ENCODE data around the gene APOBEC4. TPM values are rescaled to one million over a fixed set of nuclear protein-coding genes. Genes with fewer than 3 reads are reported as not detected.

Gene APOBEC4, protein sequence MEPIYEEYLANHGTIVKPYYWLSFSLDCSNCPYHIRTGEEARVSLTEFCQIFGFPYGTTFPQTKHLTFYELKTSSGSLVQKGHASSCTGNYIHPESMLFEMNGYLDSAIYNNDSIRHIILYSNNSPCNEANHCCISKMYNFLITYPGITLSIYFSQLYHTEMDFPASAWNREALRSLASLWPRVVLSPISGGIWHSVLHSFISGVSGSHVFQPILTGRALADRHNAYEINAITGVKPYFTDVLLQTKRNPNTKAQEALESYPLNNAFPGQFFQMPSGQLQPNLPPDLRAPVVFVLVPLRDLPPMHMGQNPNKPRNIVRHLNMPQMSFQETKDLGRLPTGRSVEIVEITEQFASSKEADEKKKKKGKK
- total RNA-seq (2021; fragmentation: NEBNext Ultra II Directional; extraction: Animal tissue kit (Norgen Biotek cat#: 25700)), result not detected in 2 replicates
- not detected in 2 replicates for polyA plus RNA-seq (2011; rRNA removed)
- not detected for polyA plus RNA-seq (2011; cell fraction: cytosol; rRNA removed)
- not detected for polyA plus RNA-seq (2011; cell fraction: nucleus; rRNA removed)
- polyA plus RNA-seq (2012, experiment 1 of 2), result not detected in 4 replicates
- polyA plus RNA-seq (2012, experiment 2 of 2), result not detected
- not detected for polyA plus RNA-seq (2013, experiment 1 of 2)
- not detected for polyA plus RNA-seq (2013, experiment 2 of 2)
- polyA minus RNA-seq (2011; rRNA and poly(A)+ RNA removed), result not detected in 2 replicates
- polyA minus RNA-seq (2011; cell fraction: cytosol; rRNA and poly(A)+ RNA removed), result not detected
- not detected for polyA minus RNA-seq (2011; cell fraction: nucleus; rRNA and poly(A)+ RNA removed)
- long read RNA-seq, experiment 1, result 0 reads
- long read RNA-seq, experiment 2, result 0 reads

GRCh38 chr1:183652547-183653461, at the start of gene APOBEC4:
Gene APOBEC4 (minus strand): TSS chr1:183653316. CDS start chr1:183648781, 4,535 bp downstream.
- FAIRE-seq, result peak; percentile 72
- Histone ChIP-seq H4K20me1 (replicated peaks in 1 of 2; ENCODE audit: control insufficient read depth in 1 of 2, insufficient read depth in 2 of 2, low read length in 2 of 2) (no peaks in the 10 kb centered on the region), H3K27ac (ENCODE audit: low read depth, low read length) (no peak within 1 kb of the TSS)

More at GRCh38 chr1:183652547-183653461, at the start of gene APOBEC4:
- H2AFZ ChIP-seq (ENCODE audit: low read length), result no peak within 1 kb of the TSS
- no peak within 1 kb of the TSS for H3K18ac ChIP-seq (ENCODE audit: extremely low read depth, low read length)
- H3K4me3 ChIP-seq (ENCODE audit: extremely low read depth in 1 of 4, insufficient read depth in 2 of 4, low read depth in 3 of 4, low read length in 4 of 4), result no peak within 1 kb of the TSS
- no peak within 1 kb of the TSS for H3K56ac ChIP-seq (replicated peaks; ENCODE audit: insufficient read length, low read depth, low read length)
- WGBS, 2 experiments (ENCODE audit: extremely low coverage in 1 of 2, insufficient coverage in 1 of 2, insufficient read length in 1 of 2, insufficient replicate concordance in 2 of 2, low coverage in 1 of 2, low lambda C conversion rate in 2 of 2, missing lambda C conversion rate in 1 of 2), result 78% methylated on average over 5 of the region's 5 CpGs; no CpG with 5 or more reads in 1 of the 2 experiments
- H4K8ac ChIP-seq (ENCODE audit: extremely low read depth, insufficient read depth, low read length), result no peak within 1 kb of the TSS
- no peak within 1 kb of the TSS for H2BK20ac ChIP-seq (ENCODE audit: low read length)
- no peak for DNase-seq (ENCODE audit: low read depth in 1 of 2, low spot score in 2 of 2)
- H3K9me3 ChIP-seq (ENCODE audit: insufficient read depth in 2 of 2, low read depth in 1 of 2, low read length in 1 of 2), result peaks cover 0 to 2% of the 10 kb centered on the region in 2 experiments; a peak in 1 of 4 replicates
- H2AK5ac ChIP-seq (ENCODE audit: low read depth, low read length), result no peak within 1 kb of the TSS
- no peaks in the 10 kb centered on the region for H3K79me2 ChIP-seq (ENCODE audit: control insufficient read depth in 1 of 2, insufficient read depth in 2 of 2, low read length in 2 of 2)
- H3K4ac ChIP-seq (replicated peaks; ENCODE audit: insufficient read length, low read depth, low read length), result no peak within 1 kb of the TSS
- H2BK12ac ChIP-seq (ENCODE audit: low read depth, low read length), result no peak within 1 kb of the TSS
- no peaks in the 10 kb centered on the region for H3K23me2 ChIP-seq (ENCODE audit: low read depth, low read length)
- H4K5ac ChIP-seq (ENCODE audit: insufficient read length, low read depth, low read length), result no peak within 1 kb of the TSS
- no peak within 1 kb of the TSS for H3K9ac ChIP-seq (replicated peaks in 1 of 4; ENCODE audit: extremely low read depth in 1 of 4, low read depth in 3 of 4, low read length in 3 of 4)
- no peak within 1 kb of the TSS for H3K4me2 ChIP-seq (ENCODE audit: insufficient read depth in 1 of 2, low read depth in 2 of 2, low read length in 2 of 2)
- H3K23ac ChIP-seq (ENCODE audit: insufficient read length), result no peak within 1 kb of the TSS
- no peaks in the 10 kb centered on the region for H3K27me3 ChIP-seq (replicated peaks in 1 of 4; ENCODE audit: control insufficient read depth in 3 of 4, extremely low read depth in 1 of 4, insufficient read depth in 3 of 4, low read length in 3 of 4)
- ChIA-PET CTCF (ENCODE audit: partially characterized antibody) (interaction anchor here (0.7 to 6.2 kb wide), 6 partner anchors 19 to 263 kb away, joined by 3 to 87 read pairs (median 11); no protein-coding TSS in a partner anchor), POLR2A (ENCODE audit: partially characterized antibody) (no interaction called here)
- no peaks in the 10 kb centered on the region for H3K36me3 ChIP-seq (ENCODE audit: control insufficient read depth in 2 of 4, insufficient read depth in 4 of 4, low read length in 3 of 4)
- H2BK5ac ChIP-seq (ENCODE audit: low read depth, low read length), result no peak within 1 kb of the TSS
- H2BK15ac ChIP-seq (ENCODE audit: low read length), result no peak within 1 kb of the TSS
- no peak within 1 kb of the TSS for H4K91ac ChIP-seq (replicated peaks; ENCODE audit: insufficient read length, low read length)
- no peaks in the 10 kb centered on the region for H3K79me1 ChIP-seq (ENCODE audit: low read depth, low read length)
- H2BK120ac ChIP-seq (replicated peaks; ENCODE audit: low read depth, low read length), result no peak within 1 kb of the TSS
- no peaks in the 10 kb centered on the region for H3K4me1 ChIP-seq (replicated peaks in 1 of 4; ENCODE audit: control insufficient read depth in 3 of 4, insufficient read depth in 4 of 4, low read length in 3 of 4)
- H3K14ac ChIP-seq (ENCODE audit: insufficient read length), result no peak within 1 kb of the TSS
